K562 (cell line): ENCODE results near the gene USP10. TPM values are rescaled to one million over a fixed set of nuclear protein-coding genes. Genes with fewer than 3 reads are reported as not detected.
A peak's percentile ranks its signal among the peaks of the same experiment; 100 is the strongest.

Experiments used
- ATF7 ChIP-seq: fragments of 450-650 bp; IDR thresholded peaks from 2 replicates; pipeline ENCODE4 v1.7.1; 2014; ENCODE audit warnings: mild to moderate bottlenecking, moderate library complexity
- CHD4 ChIP-seq: fragments of 200-600 bp; sonication (generic); IDR thresholded peaks from 3 replicates; pipeline ENCODE4 v1.6.1; 2012; ENCODE audit warnings: low read depth, mild to moderate bottlenecking, mixed read lengths, low read length, inconsistent platforms; ENCODE audit not compliant: insufficient read depth, insufficient replicate concordance, poor library complexity, severe bottlenecking
- CXXC5 ChIP-seq: fragments of 250-450 bp; sonication (Bioruptor Pico); IDR thresholded peaks from 2 replicates; pipeline ENCODE4 v1.8.0; 2022; ENCODE audit warnings: inconsistent platforms, mild to moderate bottlenecking, moderate library complexity
- ESRRA ChIP-seq: fragments of 450-650 bp; IDR thresholded peaks from 2 replicates; pipeline ENCODE4 v1.6.1; 2014; ENCODE audit warnings: low read depth, mild to moderate bottlenecking, moderate library complexity, borderline replicate concordance
- HINFP ChIP-seq: fragments of 450-650 bp; conservative IDR thresholded peaks from 2 replicates; pipeline ENCODE4 v1.6.1; 2016; ENCODE audit warnings: missing genetic modification characterization, low read depth, mild to moderate bottlenecking, control low read depth, missing compliant biosample characterization
- HIVEP1 ChIP-seq: fragments of 250-450 bp; sonication (Bioruptor Pico); IDR thresholded peaks from 2 replicates; pipeline ENCODE4 v1.4.0; 2020; ENCODE audit warnings: mild to moderate bottlenecking
- NBN ChIP-seq: fragments of 450-650 bp; IDR thresholded peaks from 2 replicates; pipeline ENCODE4 v1.6.1; 2016; ENCODE audit warnings: low read depth, mild to moderate bottlenecking
- NFATC3 ChIP-seq: fragments of 450-650 bp; IDR thresholded peaks from 2 replicates; pipeline ENCODE4 v1.6.1; 2017; ENCODE audit warnings: mild to moderate bottlenecking
- NFE2L1 ChIP-seq: fragments of 450-650 bp; IDR thresholded peaks from 2 replicates; pipeline ENCODE4 v1.6.1; 2016; ENCODE audit warnings: missing genetic modification characterization, low read depth, mild to moderate bottlenecking, missing compliant biosample characterization, moderate library complexity, borderline replicate concordance
- PREB ChIP-seq: sonication (generic); formaldehyde crosslinking; IDR thresholded peaks from 2 replicates; pipeline ENCODE4 v1.8.1; 2023; ENCODE audit warnings: mild to moderate bottlenecking, missing genetic modification reagents
- RBM14 ChIP-seq: fragments of 200-400 bp; formaldehyde crosslinking; IDR thresholded peaks from 2 replicates; pipeline ENCODE4 v1.6.1; 2018; ENCODE audit warnings: low read depth, mild to moderate bottlenecking, low read length, moderate library complexity, borderline replicate concordance; ENCODE audit not compliant: insufficient read depth
- TCF7L2 ChIP-seq: fragments of 150-350 bp; IDR thresholded peaks from 2 replicates; pipeline ENCODE4 v1.6.1; 2016; ENCODE audit warnings: low read depth, mild to moderate bottlenecking, low read length, moderate library complexity
- TFAM ChIP-seq: fragments of 250-450 bp; sonication (Bioruptor Pico); conservative IDR thresholded peaks from 2 replicates; pipeline ENCODE4 v1.5.0; 2021; ENCODE audit warnings: mild to moderate bottlenecking, moderate library complexity
- TGIF2 ChIP-seq: sonication (generic); formaldehyde crosslinking; IDR thresholded peaks from 2 replicates; pipeline ENCODE4 v1.8.1; 2022; ENCODE audit warnings: mild to moderate bottlenecking, missing genetic modification reagents, moderate library complexity
- TOE1 ChIP-seq, 2 experiments: fragments of 450-650 bp in 1 of 2; sonication (generic) in 1 of 2; formaldehyde crosslinking in 1 of 2; IDR thresholded peaks; 2 replicates each; pipeline versions ENCODE4 v1.7.1 to v1.8.0; 2016 to 2022; ENCODE audit warnings: borderline replicate concordance in 2 of 2, mild to moderate bottlenecking in 2 of 2, antibody characterized with exemption in 1 of 2, inconsistent platforms in 1 of 2, low read depth in 1 of 2, missing genetic modification reagents in 1 of 2, moderate library complexity in 1 of 2
- TSC22D4 ChIP-seq: fragments of 450-650 bp; IDR thresholded peaks from 2 replicates; pipeline ENCODE4 v1.6.1; 2016; ENCODE audit warnings: missing genetic modification characterization, missing biosample characterization, control low read depth
- ZEB2 ChIP-seq: fragments of 450-650 bp; IDR thresholded peaks from 2 replicates; pipeline ENCODE4 v1.6.1; 2016
- ZFPM2 ChIP-seq: fragments of 250-450 bp; sonication (Bioruptor Pico); IDR thresholded peaks from 2 replicates; pipeline ENCODE4 v1.5.1; 2022; ENCODE audit warnings: mild to moderate bottlenecking
- ZNF165 ChIP-seq: fragments of 250-450 bp; sonication (Bioruptor Pico); IDR thresholded peaks from 2 replicates; pipeline ENCODE4 v1.4.0; 2020; ENCODE audit warnings: borderline replicate concordance
- ZNF316 ChIP-seq: fragments of 450-650 bp; IDR thresholded peaks from 2 replicates; pipeline ENCODE4 v1.6.1; 2016
- ZNF507 ChIP-seq: conservative IDR thresholded peaks from 2 replicates; pipeline ENCODE4 v1.6.1; 2017; ENCODE audit warnings: missing genetic modification characterization, missing compliant biosample characterization
- ZNF609 ChIP-seq: sonication (generic); formaldehyde crosslinking; IDR thresholded peaks from 2 replicates; pipeline ENCODE4 v1.8.1; 2023; ENCODE audit warnings: missing genetic modification reagents, mild to moderate bottlenecking, borderline replicate concordance
- polyA plus RNA-seq, 8 experiments: library from polyadenylated mRNA; depleted of rRNA in 4 of 8; stranded (reverse) in 5 of 8; unstranded in 3 of 8; fragments of >200 nt; fragmentation: Nextera tagmentation in 2 of 8; fragmentation: Illumina TruSeq in 1 of 8; extraction: Ambion mirVana in 2 of 8; extraction: Trizol in 1 of 8; gene quantifications; 2 replicates each; pipeline versions ENCODE4 v1.2.1 to v1.2.3, GENCODE V29; 2011 to 2014; ENCODE audit warnings: inconsistent platforms in 1 of 8, missing spikeins in 1 of 8
- total RNA-seq, 7 experiments: library from RNA; depleted of rRNA in 6 of 7; stranded (reverse); fragments of >200 nt in 6 of 7; fragmentation: Illumina TruSeq in 2 of 7; extraction: Trizol in 2 of 7; gene quantifications; 2 replicates each; pipeline versions ENCODE4 v1.2.1 to v1.2.3, GENCODE V29; 2011 to 2021; ENCODE audit warnings: low replicate concordance in 1 of 7

The USP10 gene
- total and polyA plus RNA-seq, 9 of the 15 experiments (the other 6 are each of a cell fraction or from before 2014, with no cell fraction given) = 61.7 to 197 (median 116) TPM

GRCh38 chr16:84726079-84726668 is 26.4 kb downstream of the USP10 start (continued):
- TF ChIP-seq CXXC5 (CRISPR knock-in tag) = peak; percentile 46
- TF ChIP-seq TOE1 (IDR thresholded peaks at IDR 0.05; ENCODE audit: borderline replicate concordance) = no peak
- TF ChIP-seq TOE1 (CRISPR knock-in tag; IDR thresholded peaks at IDR 0.05; ENCODE audit: borderline replicate concordance, low read depth) = no peak
- TF ChIP-seq ZEB2 = peak; percentile 19; the same call in 1 of the 2 replicates
- TF ChIP-seq HINFP (tag) = no peak
- TF ChIP-seq ZNF609 (CRISPR knock-in tag) = no peak
- TF ChIP-seq CHD4 = no peak
- TF ChIP-seq TFAM (CRISPR knock-in tag) = no peak
- TF ChIP-seq ZNF316 = no peak
- TF ChIP-seq NBN = peak; percentile 37; the same call in 1 of the 2 replicates
- no peak for TF ChIP-seq ZNF165 (CRISPR knock-in tag)
- no peak for TF ChIP-seq ZNF507 (tag)
- TF ChIP-seq PREB (CRISPR knock-in tag) = no peak
- TF ChIP-seq TGIF2 = no peak; the same call in 1 of the 2 replicates
- no peak for TF ChIP-seq NFE2L1 (tag)
- TF ChIP-seq ZFPM2 (CRISPR knock-in tag) = no peak
- peak; percentile 63; the same call in 1 of the 2 replicates for TF ChIP-seq ATF7
- no peak for TF ChIP-seq NFATC3
- TF ChIP-seq ESRRA = 0 out of 2 replicates have a peak, but pooled peaks have one; percentile 28
- TF ChIP-seq TCF7L2 = no peak
- no peak for TF ChIP-seq TSC22D4 (tag)
- TF ChIP-seq RBM14 = no peak
- no peak for TF ChIP-seq HIVEP1
